GF-D8 (cell line): ENCODE data around the gene CPNE4.
A peak's percentile ranks its signal among the peaks of the same experiment; 100 is the strongest.

Experiments
- DNase-seq: peaks from one replicate; lab custom pipeline; 2025; lab: John Stamatoyannopoulos, UW

Gene CPNE4

DNA sequence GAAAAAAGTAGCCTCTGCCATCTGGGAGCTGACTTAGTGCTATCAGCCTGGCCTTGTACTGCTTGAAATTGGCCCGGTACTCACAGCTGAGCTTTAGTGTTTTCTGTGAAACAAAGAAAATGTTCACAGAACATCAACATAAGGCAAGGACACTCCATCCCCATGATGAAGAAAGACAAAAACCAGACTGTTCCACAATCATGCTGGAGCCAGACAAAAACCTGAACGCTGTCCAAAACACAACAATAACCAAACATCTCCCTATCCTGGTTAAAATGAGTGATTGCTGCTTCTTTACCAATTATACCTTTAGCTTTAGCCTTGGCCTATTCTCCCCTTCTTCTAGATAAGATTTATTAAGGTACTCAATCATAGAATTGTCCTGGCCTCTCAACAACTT, 153.9 kb downstream of the CPNE4 start:
- DNase-seq = no peak

DNA sequence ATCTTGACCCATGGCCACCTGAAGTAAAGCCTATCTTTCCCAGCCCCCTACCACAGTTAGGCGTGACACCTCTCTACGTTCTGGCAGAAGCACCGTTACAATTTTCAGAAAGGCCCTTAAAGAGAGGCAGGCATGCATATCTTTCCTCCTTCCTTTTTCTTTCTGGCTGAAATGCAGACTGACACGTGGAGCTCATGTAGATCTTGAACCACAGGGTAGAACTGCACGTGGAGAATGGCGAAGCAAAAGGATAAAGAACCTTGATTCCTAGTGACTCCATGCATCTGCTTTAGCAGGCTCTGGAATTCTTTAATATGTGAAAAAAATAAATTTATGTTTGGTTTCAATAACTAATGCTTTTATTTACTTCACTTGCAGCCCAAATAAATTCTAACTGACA, 166.6 kb downstream of the CPNE4 start:
- DNase-seq = no peak

GRCh38 chr3:131856171-131856570, 178.6 kb downstream of the CPNE4 start:
- no peak for DNase-seq

DNA sequence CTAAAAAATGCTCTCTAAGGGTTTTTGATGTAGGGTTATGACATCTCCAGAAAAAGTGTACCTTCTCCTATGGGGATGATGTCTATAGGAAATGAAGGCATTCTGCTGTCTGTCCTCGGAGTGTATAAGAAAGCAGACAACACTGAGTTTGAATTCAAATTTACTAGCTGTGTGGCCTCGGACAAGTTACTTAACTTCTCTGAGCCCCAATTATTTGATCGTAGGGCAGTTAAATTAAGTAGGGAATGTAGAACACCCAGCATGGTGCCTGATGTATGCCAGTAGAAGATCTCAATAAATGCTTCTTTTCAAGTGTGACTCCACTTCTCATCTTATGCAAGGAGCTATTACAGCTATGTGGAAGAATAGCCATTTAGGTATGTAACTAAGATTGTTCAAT, 184.6 kb downstream of the CPNE4 start:
- DNase-seq = no peak

DNA sequence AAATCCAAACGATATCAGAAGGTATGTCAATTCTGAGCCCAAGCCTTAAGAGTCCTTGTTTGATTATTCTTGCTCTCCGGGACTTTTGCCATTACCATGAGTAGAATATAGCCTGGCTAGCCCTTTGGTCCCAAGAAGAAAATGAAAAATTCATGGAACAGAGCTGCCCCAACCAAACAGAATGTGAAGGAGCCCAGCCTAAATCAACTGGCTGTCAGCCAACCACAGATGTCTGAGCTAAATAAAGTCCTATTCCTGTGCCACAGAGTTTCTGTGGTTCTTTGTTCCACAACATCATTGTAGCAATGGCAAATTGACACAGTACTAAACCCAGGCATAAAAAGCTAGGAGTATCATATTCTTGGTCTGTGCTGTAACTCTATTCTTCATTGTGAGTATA, 185.2 kb downstream of the CPNE4 start:
- no peak for DNase-seq

GRCh38 chr3:131847966-131848510, 186.8 kb downstream of the CPNE4 start:
- peak; percentile 41 for DNase-seq

- no peak for DNase-seq
These were observed 188.4 kb downstream of the CPNE4 start for GRCh38 chr3:131846296-131846924.

- DNase-seq = no peak
These were observed 191.6 kb downstream of the CPNE4 start for GRCh38 chr3:131843174-131843573.

DNA sequence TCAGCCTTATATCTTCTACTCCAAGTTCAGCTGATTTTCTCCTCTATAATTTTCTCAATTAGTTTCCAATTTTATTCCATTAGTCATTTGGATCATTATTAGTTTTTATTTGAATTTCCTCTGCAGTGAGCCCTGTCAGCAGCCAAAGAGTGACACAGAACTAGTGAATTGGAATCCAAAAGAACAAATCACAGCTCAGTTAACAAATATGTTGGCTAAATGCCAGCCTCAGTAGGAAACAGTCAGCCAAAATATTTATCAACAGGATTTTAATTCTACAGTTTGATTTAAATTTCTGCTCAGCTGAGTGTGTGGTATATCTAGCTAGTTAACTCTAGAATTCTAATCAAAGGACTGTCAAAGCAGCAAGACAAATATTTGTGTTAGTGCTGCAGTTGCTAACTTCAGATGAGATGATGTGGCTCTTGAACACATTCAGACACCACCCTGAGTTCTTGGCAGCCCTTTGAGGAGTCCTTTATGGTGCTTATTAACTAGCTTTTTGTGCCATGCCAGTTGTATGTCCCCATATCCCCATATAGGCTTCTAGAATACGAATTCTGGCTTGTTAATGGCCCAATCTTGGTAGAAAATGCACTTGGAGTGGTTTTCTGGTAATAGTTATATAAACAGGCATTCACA, 194.5 kb downstream of the CPNE4 start:
- DNase-seq = no peak

DNA sequence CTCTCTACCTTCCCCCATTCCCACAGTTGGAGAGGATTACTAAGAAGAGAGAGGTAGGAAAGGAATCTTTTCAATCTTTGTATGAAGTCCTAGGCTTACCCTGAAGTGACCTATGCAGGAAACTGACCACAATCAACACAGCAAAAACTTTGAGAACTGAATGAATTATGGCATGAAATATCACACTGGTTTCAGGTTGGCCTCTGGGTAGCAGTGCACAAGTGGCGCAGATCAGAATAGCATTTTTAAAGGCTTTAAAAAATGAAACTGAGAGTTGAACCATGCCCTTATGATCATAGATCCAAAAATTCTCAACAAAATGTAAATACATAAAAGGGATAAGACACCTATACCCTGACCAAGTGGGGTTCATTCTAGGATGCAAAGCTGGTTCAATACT, 198.9 kb downstream of the CPNE4 start:
- no peak for DNase-seq

DNA sequence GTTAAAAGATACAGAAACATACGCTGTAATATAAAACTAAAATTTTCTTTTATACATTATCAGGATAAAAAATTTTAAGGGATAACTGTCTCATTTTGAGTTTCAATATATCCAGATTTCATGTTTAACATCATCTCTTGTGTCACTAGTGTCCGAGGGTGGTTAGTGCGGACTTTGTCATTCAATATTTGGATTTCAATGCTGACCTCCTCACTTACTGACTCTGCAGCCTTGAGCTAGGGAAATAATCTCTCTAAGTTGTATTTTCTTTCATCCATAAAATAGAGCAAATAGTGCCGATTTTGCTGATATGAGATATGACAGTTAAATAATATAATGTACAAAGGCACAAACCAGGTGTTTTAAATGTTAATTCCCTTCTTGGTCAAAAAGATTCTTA, 203.2 kb downstream of the CPNE4 start:
- no peak for DNase-seq

DNA sequence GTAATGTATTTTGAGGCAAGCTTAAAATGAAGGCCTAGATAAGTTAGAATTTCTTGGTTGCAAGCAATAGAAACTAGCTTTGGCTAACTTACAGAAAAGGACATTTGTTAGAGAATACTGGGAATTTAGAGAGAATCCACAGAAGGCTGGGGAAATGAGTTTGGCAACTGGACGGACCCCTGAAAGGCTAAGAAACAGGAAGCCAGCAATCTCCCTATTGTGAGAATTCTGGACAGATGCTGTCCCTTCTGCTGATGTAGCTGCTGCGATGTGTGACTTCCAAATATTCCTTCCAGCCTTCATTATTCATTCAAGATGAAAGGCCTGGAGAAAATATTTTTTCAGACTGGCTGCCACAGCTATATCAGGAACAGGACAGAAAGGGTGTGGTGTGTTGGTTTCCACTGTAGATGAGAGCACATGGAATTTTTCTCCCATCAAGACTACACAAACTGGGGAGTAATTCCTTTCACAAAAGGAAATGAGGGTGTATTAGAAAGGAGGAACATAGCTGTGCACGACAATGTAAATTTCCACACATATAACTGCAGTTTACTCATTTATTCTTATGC, 213.5 kb downstream of the CPNE4 start:
- no peak for DNase-seq

GRCh38 chr3:131819381-131820055, 215.3 kb downstream of the CPNE4 start:
- no peak for DNase-seq

GRCh38 chr3:131812433-131812832, 222.4 kb downstream of the CPNE4 start:
- DNase-seq = no peak

GRCh38 chr3:131811481-131811880, 223.3 kb downstream of the CPNE4 start:
- no peak for DNase-seq

GRCh38 chr3:131807822-131808221, 227.0 kb downstream of the CPNE4 start:
- DNase-seq = no peak

DNA sequence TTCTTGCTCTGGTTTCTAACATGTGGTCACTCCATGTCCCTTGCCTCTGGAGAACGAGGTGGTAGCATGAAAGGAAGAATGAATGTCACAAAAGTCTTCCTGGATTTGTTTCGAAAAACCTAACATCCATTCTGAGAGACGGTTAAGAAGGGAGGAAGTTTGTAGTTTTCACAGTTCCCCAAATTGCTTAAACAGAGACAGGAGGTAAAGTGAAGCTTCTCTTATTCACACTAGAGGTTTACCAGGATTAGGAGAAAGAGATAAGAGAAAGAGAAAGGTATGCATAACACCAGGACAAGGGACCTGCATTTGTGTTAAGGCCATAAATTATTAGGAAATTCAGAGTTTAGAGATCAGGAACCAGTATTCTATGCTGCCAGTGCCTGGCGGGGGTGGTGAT, 228.1 kb downstream of the CPNE4 start:
- no peak for DNase-seq

DNA sequence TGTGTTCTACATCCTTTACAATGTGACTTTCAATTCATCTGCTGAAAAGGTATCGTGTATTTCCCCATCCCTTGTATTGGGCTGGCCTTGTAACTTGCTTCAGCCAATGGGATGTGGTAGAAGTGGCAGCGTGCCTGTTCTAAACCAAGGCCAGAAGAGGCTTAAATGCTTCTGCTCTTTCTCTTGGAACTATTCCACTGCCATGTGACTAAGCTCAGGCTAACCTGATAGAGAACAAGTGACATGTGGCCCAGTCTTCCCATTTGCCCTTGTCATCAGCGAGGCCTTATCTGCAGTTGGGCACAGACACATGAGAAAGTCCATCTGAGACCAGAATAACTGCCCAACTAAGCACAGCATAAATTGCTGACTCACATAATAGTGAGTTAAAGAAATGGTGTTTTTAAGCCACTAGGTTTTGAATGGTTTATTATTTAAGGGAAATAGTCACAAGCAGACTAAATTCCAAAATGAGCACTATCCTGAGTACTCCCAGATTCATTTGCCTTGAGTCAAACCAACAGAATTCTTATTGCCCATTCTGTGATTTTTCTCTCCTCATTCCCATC, 230.2 kb downstream of the CPNE4 start:
- DNase-seq = no peak

GRCh38 chr3:131803113-131803512, 231.7 kb downstream of the CPNE4 start:
- no peak for DNase-seq

GRCh38 chr3:131802029-131802428, 232.8 kb downstream of the CPNE4 start:
- DNase-seq = no peak

GRCh38 chr3:131801566-131801965, 233.2 kb downstream of the CPNE4 start:
- DNase-seq = no peak

DNA sequence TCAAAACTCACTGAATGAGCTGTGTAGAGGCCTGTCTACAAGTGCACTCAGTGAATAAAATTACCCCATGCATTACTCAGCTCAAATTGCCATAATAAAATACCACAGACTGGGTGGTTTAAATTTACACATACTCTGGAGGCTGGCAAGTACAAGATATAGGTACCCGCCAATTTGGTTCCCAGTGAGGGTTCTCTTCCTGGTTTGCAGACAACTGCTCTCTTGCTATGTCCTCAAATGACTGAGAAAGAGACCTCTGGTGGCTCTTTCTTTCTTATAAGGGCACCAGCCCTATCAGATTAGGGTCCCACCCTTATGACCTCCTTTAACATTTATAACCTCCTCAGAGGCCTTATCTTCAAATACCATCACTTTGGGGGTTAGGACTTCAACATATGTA, 237.0 kb downstream of the CPNE4 start:
- no peak for DNase-seq
